NCI-H1930 (cell line): Measurements from ENCODE around the gene ZNF653.

Experiments used
- DNase-seq, 2 experiments: peaks; one replicate each; lab custom pipeline; 2025; lab: John Stamatoyannopoulos, UW

ZNF653 gene

GRCh38 chr19:11513946-11514345, 8.3 kb upstream of the ZNF653 start:
- no peak for DNase-seq

DNA sequence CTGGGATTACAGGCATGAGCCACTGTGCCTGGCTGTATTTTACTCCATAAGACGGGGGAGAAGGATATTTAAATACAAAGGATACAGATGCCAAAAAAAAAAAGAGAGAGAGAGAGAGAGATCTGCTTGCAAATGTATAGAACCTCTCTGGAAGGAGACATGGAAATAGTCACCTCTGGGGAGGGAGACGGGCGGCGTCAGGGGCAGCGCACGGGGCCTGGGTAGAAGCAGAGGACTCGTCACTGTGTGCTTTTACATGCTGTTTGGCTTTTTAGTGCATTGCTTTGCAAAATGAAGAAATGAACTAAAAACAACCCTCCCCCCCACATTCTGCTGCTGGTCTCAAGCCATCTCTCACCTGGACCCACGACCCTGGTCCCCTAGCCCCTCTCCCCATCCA, 4.8 kb upstream of the ZNF653 start:
- no peak for DNase-seq

DNA sequence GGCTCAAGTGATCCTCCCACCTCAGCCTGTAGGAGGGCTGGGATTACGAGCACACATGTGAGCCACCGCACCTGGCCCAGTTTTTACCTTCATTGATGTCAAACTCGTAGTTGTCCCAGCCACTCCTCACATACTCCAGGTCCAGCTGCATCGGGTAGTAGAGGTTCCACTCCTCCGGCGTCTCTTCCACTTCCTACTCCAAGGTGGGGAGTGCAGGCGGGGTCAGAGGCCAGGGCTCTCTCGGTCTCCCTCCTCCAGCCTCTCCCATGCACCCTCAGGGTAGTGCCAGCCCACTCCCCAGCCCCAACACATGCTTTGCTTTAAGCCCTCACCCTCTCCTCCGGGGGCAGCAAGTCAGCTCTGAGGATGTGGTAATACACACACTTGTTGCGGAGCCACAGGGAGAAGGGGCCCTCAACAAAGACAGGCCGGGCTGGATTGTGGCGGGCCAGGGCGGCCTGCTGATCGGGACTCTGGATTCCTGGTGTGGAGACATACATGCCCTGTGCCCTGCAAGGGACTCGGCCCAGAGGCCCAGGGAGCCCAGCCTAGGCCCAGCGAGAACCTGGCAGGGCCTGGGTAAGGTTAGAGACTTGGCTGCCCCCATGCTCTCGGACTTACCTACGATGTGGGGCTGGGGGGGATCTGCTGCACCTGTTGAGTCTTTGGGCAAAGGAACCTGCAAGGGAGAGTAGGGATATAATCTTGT, 1.9 kb upstream of the ZNF653 start:
- no peak for DNase-seq

DNA sequence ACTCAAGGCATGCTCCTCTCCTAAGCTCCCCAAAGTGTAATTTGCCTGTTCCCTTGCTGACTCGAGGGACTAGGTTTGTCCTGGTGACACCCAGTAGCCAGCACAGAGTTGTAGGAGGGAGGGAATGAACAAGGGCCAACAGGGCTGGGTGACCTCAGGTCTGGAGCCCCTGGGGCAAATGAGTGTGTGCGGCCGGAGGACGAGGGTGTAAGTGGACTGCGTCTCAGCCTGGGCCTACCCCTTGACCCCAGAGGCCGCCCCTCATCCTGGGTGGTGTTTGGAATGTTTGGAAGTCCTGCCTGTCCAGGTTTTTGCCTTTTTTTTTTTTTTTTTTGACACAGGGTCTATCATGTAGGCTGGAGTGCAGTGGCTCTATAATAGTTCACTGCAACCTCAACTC, 1.3 kb upstream of the ZNF653 start:
- DNase-seq, result no peak

GRCh38 chr19:11506101-11506555, 489 bp upstream of the ZNF653 start:
- no peak for DNase-seq

- DNase-seq, result peak; percentile 58 to 76
Observed at GRCh38 chr19:11505032-11505503, 571 bp downstream of the ZNF653 start.

GRCh38 chr19:11504502-11505031, 1.1 kb downstream of the ZNF653 start:
- DNase-seq, result no peak

DNA sequence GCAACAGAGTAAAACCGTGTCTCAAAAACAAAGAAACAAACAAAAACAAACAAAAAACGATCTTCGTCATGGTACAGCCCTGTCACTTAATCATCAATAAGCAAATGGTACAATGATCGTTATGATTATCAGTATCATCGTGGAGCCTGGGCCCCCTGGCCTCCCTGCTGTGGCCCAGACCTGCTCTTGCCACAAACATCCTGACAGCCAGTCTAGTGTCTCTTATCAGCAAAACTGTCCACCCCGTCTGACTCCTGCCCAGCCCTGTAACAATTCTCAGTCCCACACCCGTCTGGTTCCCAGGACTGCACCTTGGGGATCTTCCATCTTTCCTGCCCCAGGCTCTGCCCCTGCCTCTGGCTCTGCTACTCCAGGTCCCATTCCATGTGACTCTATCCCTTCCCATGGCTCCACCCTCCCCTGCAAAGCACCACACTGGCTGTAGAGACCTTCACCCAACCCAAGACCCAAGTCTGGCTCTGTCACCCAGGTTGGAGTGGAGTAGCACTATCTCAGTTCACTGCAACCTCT, 5.7 kb downstream of the ZNF653 start:
- DNase-seq, result no peak

DNA sequence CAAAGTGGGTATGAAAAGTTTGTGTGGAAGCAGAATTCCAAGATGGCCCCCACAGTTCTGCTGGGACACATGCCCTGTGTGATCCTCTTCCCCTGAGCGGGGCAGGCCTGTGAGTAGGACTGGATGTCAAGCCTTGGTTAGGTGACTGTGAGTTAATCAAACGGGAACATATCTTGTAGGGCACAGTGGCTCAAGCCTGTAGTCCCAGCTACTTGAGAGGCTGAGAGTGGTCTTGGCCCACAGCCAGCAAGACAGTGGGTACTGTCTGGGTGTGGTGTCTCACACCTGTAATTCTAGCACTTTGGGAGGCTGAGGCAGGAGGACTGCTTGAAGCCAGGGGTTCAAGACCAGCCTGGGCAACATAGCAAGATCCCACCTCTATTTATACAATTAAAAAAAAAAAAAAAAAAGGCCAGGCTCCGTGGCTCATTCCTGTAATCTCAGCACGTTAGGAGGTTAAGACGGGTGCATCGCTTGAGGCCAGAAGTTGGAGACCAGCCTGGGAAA, 6.4 kb downstream of the ZNF653 start:
- no peak for DNase-seq

DNA sequence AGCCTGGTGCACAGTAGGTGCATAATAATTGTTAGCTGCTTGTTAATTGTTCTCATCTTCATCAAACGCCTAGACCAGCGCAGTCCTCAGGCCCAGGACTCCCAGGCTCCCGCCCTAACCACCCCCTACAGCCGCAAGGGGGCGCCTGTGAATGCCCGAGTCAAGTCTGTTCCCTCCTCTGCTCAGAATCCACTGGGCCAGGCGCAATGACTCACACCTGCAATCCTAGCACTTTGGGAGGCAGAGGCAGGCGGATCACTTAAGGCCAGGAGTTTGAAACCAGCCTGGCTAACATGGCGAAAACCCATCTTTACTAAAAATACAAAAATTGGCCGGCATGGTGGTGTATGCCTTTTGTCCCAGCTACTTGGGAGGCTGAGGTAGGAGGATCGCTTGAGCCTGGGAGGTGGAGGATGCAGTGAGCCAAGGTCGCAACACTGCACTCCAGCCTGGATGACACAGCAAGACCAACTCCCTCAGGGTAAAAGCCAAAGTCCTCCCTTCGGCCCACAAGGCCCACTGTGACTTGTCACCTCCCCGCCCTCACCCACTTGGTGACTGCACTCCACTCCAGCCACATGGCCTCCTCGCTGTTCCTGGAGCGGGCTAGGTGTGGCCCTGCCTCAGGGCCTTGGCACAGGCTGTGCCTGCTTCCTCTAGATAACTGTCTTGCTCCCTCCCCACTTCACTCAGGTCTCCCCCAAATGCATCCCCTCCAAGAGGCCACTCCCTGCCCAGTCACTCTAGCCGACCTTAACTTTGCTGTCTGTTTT, 9.1 kb downstream of the ZNF653 start:
- DNase-seq, result peak in 1 of 2 experiments; percentile 48

- DNase-seq, result no peak
Observed at GRCh38 chr19:11495885-11496284, 9.8 kb downstream of the ZNF653 start.

DNA sequence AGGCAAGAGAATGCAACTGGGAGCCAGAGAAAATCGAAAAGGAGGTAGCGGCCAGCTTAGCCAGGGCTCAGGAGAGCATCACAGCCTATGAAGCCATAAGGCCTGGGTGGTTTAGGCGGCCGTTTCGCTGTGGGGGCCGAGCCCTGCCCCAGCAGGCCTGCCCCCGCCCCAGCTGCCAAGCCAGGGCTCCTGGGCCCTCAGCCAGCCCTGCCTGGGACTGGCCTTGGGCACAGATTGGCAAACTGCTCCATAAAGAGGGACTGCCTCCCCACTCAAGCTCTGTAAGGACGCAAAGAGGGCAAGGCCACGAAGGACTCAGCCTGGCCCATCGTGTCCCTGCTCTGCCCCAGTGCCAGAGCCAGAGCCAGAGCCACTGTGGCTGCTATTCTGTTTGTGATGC, 10.2 kb downstream of the ZNF653 start:
- no peak for DNase-seq

- DNase-seq, result no peak
Observed at GRCh38 chr19:11494634-11495285, 10.9 kb downstream of the ZNF653 start.

DNA sequence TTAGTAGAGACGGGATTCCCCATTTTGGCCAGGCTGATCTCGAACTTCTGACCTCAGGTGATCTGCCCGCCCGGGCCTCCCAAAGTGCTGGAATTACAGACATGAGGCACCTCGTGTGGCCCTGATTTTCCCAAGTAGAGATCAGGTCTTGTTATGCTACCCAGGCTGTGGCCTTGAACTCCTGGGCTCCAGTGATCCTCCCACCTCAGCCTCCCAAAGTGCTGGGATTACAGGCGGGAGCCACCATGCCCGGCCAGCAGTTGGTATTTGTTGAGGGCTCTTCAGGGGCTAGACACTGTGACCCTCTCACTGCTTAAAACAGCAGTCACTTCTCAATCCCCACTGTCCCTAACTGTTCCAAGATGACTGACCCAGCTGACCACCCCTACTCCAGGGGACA, 16.3 kb downstream of the ZNF653 start:
- no peak for DNase-seq

DNA sequence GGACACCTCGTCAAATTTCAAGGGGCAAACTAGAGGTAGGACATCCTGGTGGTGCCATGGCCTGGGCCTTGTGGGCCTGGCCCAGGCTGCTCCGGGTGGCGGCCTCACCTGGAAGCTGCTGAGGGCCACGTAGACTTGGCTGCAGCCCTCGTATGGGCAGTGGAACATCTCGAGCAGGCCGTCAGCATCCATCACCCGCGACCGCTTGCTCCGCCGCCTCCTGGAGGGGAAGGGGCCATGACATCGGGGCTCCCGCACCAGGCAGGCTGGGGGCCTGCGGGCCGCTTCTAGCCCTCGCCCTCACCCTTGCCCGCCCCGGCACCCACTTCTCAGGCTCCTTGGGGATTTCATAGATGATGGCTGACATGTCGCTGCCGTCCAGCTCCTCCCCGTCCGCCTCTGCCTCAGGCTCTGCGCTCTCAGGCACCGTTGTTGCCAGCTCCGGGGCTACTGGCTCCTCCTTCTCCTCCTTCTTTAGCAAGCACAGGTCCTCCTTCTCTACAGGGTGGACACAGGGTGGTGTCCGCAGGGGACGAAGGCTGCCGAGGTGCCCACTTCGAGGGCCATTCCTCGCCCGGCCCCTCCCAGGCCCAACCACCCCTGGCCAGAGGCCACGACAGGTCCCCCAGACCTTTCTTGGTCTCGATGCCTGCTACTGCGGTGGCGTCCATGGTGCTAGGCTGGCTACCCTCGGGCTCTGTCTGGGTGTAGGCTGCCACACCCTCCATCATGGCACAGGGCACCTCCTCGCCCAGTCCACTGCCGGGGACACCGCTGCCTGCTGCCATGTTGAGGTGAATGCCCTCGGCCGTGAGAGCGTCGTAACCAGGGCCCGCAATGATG, 18.8 kb downstream of the ZNF653 start:
- no peak for DNase-seq

GRCh38 chr19:11485245-11485837, 20.3 kb downstream of the ZNF653 start:
- no peak for DNase-seq

DNA sequence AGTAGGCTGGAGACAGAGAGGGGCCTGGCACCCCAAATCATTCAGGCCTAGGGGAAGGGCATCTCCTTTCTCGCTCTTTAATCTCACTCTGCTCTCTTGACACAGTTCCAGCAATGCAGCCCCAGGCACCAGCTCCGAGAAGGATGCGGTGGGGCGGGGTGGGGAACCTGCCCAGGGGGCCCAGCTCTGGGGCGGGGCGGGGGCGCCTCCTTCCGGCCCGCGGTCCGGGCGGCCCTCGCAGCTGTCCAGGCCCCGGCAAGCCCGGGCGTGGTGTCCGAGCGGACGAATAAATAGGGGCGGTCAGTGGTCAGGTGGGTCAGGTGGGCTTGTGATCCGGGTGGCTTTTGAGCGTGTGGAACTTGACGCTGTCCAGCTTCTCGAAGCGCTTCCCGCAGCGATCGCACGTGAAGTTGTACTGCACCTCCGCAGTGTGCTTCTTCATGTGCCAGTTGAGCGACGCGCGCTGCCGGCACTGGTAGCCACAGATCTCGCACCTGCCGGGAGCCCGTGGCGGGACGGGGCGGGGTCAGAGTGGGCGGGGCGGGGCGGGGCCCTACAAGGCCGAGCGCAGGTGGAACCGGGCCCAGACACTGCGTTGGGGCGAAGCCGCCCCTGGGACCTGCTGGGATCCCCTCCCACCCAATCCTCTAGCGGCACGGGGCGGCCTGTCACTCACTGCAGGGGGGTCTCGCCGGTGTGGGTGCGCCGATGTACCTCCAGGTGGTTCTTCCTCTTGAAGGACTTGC, 22.1 kb downstream of the ZNF653 start:
- no peak for DNase-seq

DNA sequence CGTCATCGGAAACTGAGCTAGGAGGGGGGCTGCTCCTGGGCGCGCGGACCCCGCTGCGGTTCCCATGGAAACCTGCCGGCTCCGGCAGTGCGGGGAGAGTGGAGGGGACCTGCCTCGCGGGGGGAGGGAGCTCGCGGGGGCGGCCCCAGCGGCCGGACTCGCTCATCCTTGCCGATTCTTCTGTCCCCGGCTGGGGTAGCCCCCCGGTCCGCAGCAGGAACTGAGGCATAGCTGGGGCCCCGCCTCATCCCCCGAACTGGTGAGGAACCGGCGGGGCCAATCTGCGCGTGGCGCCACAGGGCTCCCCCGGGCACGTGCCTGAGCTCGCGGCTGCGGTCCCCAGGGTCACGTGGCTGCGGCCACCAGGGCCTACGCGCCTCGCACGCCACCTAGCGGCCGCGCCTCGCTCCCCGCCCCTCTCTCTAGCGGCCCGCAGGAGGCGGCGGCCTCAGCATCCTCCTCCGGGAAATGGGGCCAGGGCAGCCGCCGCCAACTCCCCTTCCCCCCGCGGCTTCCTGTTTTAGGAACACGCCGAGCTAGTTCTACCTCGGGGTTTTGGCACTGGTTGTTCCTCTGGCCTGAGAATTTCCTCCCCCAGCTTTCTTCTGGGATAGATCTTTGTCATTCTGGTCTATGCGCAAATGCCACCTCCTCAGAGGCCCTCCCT, 23.1 kb downstream of the ZNF653 start:
- peak; percentile 54 to 84 for DNase-seq
